ENCODE data around the gene TBC1D3H. TPM values are rescaled to one million over a fixed set of nuclear protein-coding genes. Genes with fewer than 3 reads are reported as not detected.
"Not testable (repeated sequence)": the region's sequence is repeated elsewhere in the genome, so short reads cannot be mapped to it uniquely, and the experiment has no call there.

The TBC1D3H gene
- total RNA-seq, 1 experiment from 2014 or later = not detected

GRCh38 chr17:36375938-36376337 is 12.3 kb downstream of the TBC1D3H start:
- not testable (repeated sequence) for H3K18ac ChIP-seq (ENCODE audit: insufficient read length, low read depth, low read length); H2BK12ac ChIP-seq (ENCODE audit: insufficient read length, low read depth, low read length); H3K79me2 ChIP-seq (ENCODE audit: insufficient read depth, low read length); H2BK20ac ChIP-seq (ENCODE audit: low read depth, low read length, poor library complexity, severe bottlenecking); H2BK15ac ChIP-seq (ENCODE audit: low read depth, low read length); H3K4me1 Mint-ChIP-seq; H4K91ac ChIP-seq (ENCODE audit: insufficient read length, low read depth, low read length); H2BK120ac ChIP-seq (ENCODE audit: low read depth, low read length, poor library complexity, severe bottlenecking); DNase-seq; H3K9me3 ChIP-seq (ENCODE audit: control insufficient read depth, low read depth, low read length); H3K79me1 ChIP-seq (ENCODE audit: insufficient read depth, low read depth, low read length, poor library complexity, severe bottlenecking); H3K23me2 ChIP-seq (ENCODE audit: insufficient read length, low read depth, low read length, poor library complexity, severe bottlenecking); H4K5ac ChIP-seq (ENCODE audit: insufficient read length, low read depth, low read length); H3K9me3 Mint-ChIP-seq; H3K4me3 Mint-ChIP-seq; H3K56ac ChIP-seq (ENCODE audit: insufficient read length, low read depth, low read length); H3K4me2 ChIP-seq (ENCODE audit: insufficient read depth, insufficient read length, low read length); H3K4ac ChIP-seq (ENCODE audit: low read depth, low read length); H3K27ac Mint-ChIP-seq; H3K9ac ChIP-seq (ENCODE audit: extremely low read depth, insufficient read length, low read length); H3K27me3 Mint-ChIP-seq (ENCODE audit: low read depth); H3K23ac ChIP-seq (ENCODE audit: insufficient read length, low read depth, low read length); H3K14ac ChIP-seq (ENCODE audit: insufficient read depth, low read length); H2AFZ ChIP-seq (ENCODE audit: low read length); H3K4me1 ChIP-seq (ENCODE audit: insufficient read depth, low read length); H4K20me1 ChIP-seq (ENCODE audit: control insufficient read depth, insufficient read depth, insufficient read length); H2BK5ac ChIP-seq (ENCODE audit: insufficient read length, low read length); H3K36me3 Mint-ChIP-seq (ENCODE audit: insufficient read depth in 1 of 3, low read depth in 3 of 3); H3T11ph ChIP-seq (ENCODE audit: low read length); H3K27ac ChIP-seq (ENCODE audit: insufficient read length, low read depth, low read length); H4K8ac ChIP-seq (replicated peaks; ENCODE audit: insufficient read length, low read depth, low read length); H2AK5ac ChIP-seq (ENCODE audit: insufficient read length, low read length); H3K27me3 ChIP-seq (ENCODE audit: insufficient read depth, low read length)
- no CpG with 5 or more reads among the region's 7 CpGs for WGBS (ENCODE audit: extremely low coverage, insufficient read length, low lambda C conversion rate)

DNA sequence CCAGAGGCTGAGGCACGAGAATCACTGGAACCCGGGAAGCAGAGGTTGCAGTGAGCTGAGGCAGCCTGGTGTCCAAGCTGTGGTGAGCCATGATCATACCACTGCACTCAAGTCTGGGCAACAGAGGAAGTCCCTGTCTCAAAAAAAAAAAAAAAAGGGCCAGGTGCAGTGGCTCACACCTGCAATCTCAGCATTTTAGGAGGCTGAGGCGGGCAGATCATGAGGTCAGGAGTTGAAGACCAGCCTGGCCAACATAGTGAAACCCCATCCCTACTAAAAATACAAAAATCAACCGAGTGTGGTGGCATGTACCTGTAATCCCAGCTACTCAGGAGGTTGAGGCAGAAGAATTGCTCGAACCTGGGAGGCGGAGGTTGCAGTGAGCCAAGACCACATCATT is 25.7 kb downstream of the TBC1D3H start:
- H4K91ac ChIP-seq (ENCODE audit: insufficient read length, low read depth, low read length); H3K9me3 ChIP-seq (ENCODE audit: control insufficient read depth, low read depth, low read length); H2BK12ac ChIP-seq (ENCODE audit: insufficient read length, low read depth, low read length); H3K4me2 ChIP-seq (ENCODE audit: insufficient read depth, insufficient read length, low read length); H2BK120ac ChIP-seq (ENCODE audit: low read depth, low read length, poor library complexity, severe bottlenecking); H3K4me1 ChIP-seq (ENCODE audit: insufficient read depth, low read length); DNase-seq; H3K27ac Mint-ChIP-seq; H3K9me3 Mint-ChIP-seq; H3K56ac ChIP-seq (ENCODE audit: insufficient read length, low read depth, low read length); H3K36me3 Mint-ChIP-seq (ENCODE audit: insufficient read depth in 1 of 3, low read depth in 3 of 3); H2BK5ac ChIP-seq (ENCODE audit: insufficient read length, low read length); H3K27ac ChIP-seq (ENCODE audit: insufficient read length, low read depth, low read length); H2AK5ac ChIP-seq (ENCODE audit: insufficient read length, low read length); H3K4me1 Mint-ChIP-seq; H3K79me1 ChIP-seq (ENCODE audit: insufficient read depth, low read depth, low read length, poor library complexity, severe bottlenecking); H3K14ac ChIP-seq (ENCODE audit: insufficient read depth, low read length); H3K27me3 Mint-ChIP-seq (ENCODE audit: low read depth); H3K23me2 ChIP-seq (ENCODE audit: insufficient read length, low read depth, low read length, poor library complexity, severe bottlenecking); H2BK15ac ChIP-seq (ENCODE audit: low read depth, low read length); H4K20me1 ChIP-seq (ENCODE audit: control insufficient read depth, insufficient read depth, insufficient read length); H4K5ac ChIP-seq (ENCODE audit: insufficient read length, low read depth, low read length); H3K79me2 ChIP-seq (ENCODE audit: insufficient read depth, low read length); H3K18ac ChIP-seq (ENCODE audit: insufficient read length, low read depth, low read length); H3K4me3 Mint-ChIP-seq; H3K4ac ChIP-seq (ENCODE audit: low read depth, low read length); H3K9ac ChIP-seq (ENCODE audit: extremely low read depth, insufficient read length, low read length); H3T11ph ChIP-seq (ENCODE audit: low read length); H3K27me3 ChIP-seq (ENCODE audit: insufficient read depth, low read length); H3K23ac ChIP-seq (ENCODE audit: insufficient read length, low read depth, low read length); H2BK20ac ChIP-seq (ENCODE audit: low read depth, low read length, poor library complexity, severe bottlenecking); H2AFZ ChIP-seq (ENCODE audit: low read length); H4K8ac ChIP-seq (replicated peaks; ENCODE audit: insufficient read length, low read depth, low read length): not testable (repeated sequence)
- no CpG with 5 or more reads among the region's 6 CpGs for WGBS (ENCODE audit: extremely low coverage, insufficient read length, low lambda C conversion rate)

Other genes starting within 250 kb of the TBC1D3H start
- 5.5 and 8.8 TPM in 2 replicates for gene TBC1D3B, start 211.8 kb downstream of the TBC1D3H start, total RNA-seq (2021)
- 0.29 TPM in 1 of 2 replicates, not detected in the other for gene CCL3L1, start 191.7 kb downstream of the TBC1D3H start, total RNA-seq (2021)
- not detected in 2 replicates for gene CCL4L2, start 177.4 kb downstream of the TBC1D3H start, total RNA-seq (2021)
- 0.35 TPM in 1 of 2 replicates, not detected in the other for gene TBC1D3I, start 123.9 kb downstream of the TBC1D3H start, total RNA-seq (2021)
- not detected in 2 replicates for gene TBC1D3G, start 64.6 kb downstream of the TBC1D3H start, total RNA-seq (2021)
- 58.7 and 64.7 TPM in 2 replicates for gene ZNHIT3, start 98.2 kb upstream of the TBC1D3H start, total RNA-seq (2021)
- gene MYO19, start 146.4 kb upstream of the TBC1D3H start, total RNA-seq (2021) = 134 and 144 TPM in 2 replicates
- 24.6 and 26.2 TPM in 2 replicates for gene PIGW, start 146.6 kb upstream of the TBC1D3H start, total RNA-seq (2021)
- gene GGNBP2, start 156.5 kb upstream of the TBC1D3H start, total RNA-seq (2021) = 52.8 and 55.6 TPM in 2 replicates
- 27.4 and 27.9 TPM in 2 replicates for gene DHRS11, start 203.4 kb upstream of the TBC1D3H start, total RNA-seq (2021)
- gene MRM1, start 213.1 kb upstream of the TBC1D3H start, total RNA-seq (2021) = 10.3 and 11.6 TPM in 2 replicates

Data from H9 (cell line).